Nephron (organoid): ENCODE measurements around the gene VTI1A.
A peak's percentile ranks its signal among the peaks of the same experiment; 100 is the strongest.

Source experiments
- H3K27ac Mint-ChIP-seq, 3 experiments: 2 replicates each; pipeline ENCODE4 v1.8.0; 2020; ENCODE audit warnings: mixed read lengths in 3 of 3, mild to moderate bottlenecking in 2 of 3, moderate library complexity in 1 of 3
- H3K27me3 Mint-ChIP-seq: 2 replicates; pipeline ENCODE4 v1.8.0; 2021; ENCODE audit warnings: low read depth, mild to moderate bottlenecking, moderate library complexity, mixed read lengths
- H3K36me3 Mint-ChIP-seq: 2 replicates; pipeline ENCODE4 v1.8.0; 2020; ENCODE audit warnings: low read depth, mixed read lengths
- H3K4me1 Mint-ChIP-seq: 2 replicates; pipeline ENCODE4 v1.8.0; 2020; ENCODE audit warnings: mixed read lengths
- H3K4me3 Mint-ChIP-seq, 3 experiments: 2 replicates each; pipeline ENCODE4 v1.8.0; 2020; ENCODE audit warnings: mild to moderate bottlenecking in 3 of 3, mixed read lengths in 3 of 3, moderate library complexity in 2 of 3
- H3K9me3 Mint-ChIP-seq: 2 replicates; pipeline ENCODE4 v1.8.0; 2020; ENCODE audit warnings: mixed read lengths
- CTCF ChIP-seq, 3 experiments: fragments of 200-600 bp; sonication (generic); IDR thresholded peaks; one replicate each; pipeline ENCODE4 v1.5.0; 2021; ENCODE audit warnings: antibody characterized with exemption in 3 of 3; ENCODE audit not compliant: unreplicated experiment in 3 of 3

Gene VTI1A

GRCh38 chr10:112789248-112789647, 342.2 kb downstream of the VTI1A start:
- Mint-ChIP-seq H3K27ac (no peak overlapping the region), H3K9me3 (peaks cover 20% of the 10 kb centered on the region), H3K4me3 (no peak overlapping the region), H3K27me3 (no peaks in the 10 kb centered on the region), H3K4me1 (peaks cover 52% of the 10 kb centered on the region), H3K36me3 (peaks cover 14% of the 10 kb centered on the region)
- TF ChIP-seq CTCF (IDR thresholded peaks at IDR 0.05; ENCODE audit: unreplicated experiment in 3 of 3): no peak

GRCh38 chr10:112790030-112790429, 343.0 kb downstream of the VTI1A start:
- no peak for TF ChIP-seq CTCF (IDR thresholded peaks at IDR 0.05; ENCODE audit: unreplicated experiment in 3 of 3)
- Mint-ChIP-seq H3K9me3 (peaks cover 20% of the 10 kb centered on the region), H3K4me3 (no peak overlapping the region), H3K27ac (no peak overlapping the region), H3K4me1 (peaks cover 44% of the 10 kb centered on the region), H3K36me3 (peaks cover 14% of the 10 kb centered on the region), H3K27me3 (no peaks in the 10 kb centered on the region)

GRCh38 chr10:112790921-112791320, 343.9 kb downstream of the VTI1A start:
- H3K36me3 Mint-ChIP-seq: peaks cover 14% of the 10 kb centered on the region
- peaks cover 20% of the 10 kb centered on the region for H3K9me3 Mint-ChIP-seq
- peaks cover 39% of the 10 kb centered on the region for H3K4me1 Mint-ChIP-seq
- TF ChIP-seq CTCF (IDR thresholded peaks at IDR 0.05; ENCODE audit: unreplicated experiment in 3 of 3): no peak
- H3K4me3 Mint-ChIP-seq: no peak overlapping the region
- no peaks in the 10 kb centered on the region for H3K27me3 Mint-ChIP-seq
- H3K27ac Mint-ChIP-seq: peak overlapping the region in 2 of 3 experiments; percentile 75 to 77

GRCh38 chr10:112791447-112791846, 344.4 kb downstream of the VTI1A start:
- TF ChIP-seq CTCF (IDR thresholded peaks at IDR 0.05; ENCODE audit: unreplicated experiment in 3 of 3): no peak
- Mint-ChIP-seq H3K9me3 (peaks cover 20% of the 10 kb centered on the region), H3K27ac (peak overlapping the region; percentile 68 to 77 (median 75)), H3K4me3 (no peak overlapping the region), H3K4me1 (peaks cover 38% of the 10 kb centered on the region), H3K27me3 (no peaks in the 10 kb centered on the region), H3K36me3 (peaks cover 14% of the 10 kb centered on the region)

GRCh38 chr10:112792487-112793201, 345.6 kb downstream of the VTI1A start:
- peak overlapping the region; percentile 45 to 66 (median 45) for H3K27ac Mint-ChIP-seq
- no peaks in the 10 kb centered on the region for H3K27me3 Mint-ChIP-seq
- H3K4me3 Mint-ChIP-seq: peak overlapping the region in 2 of 3 experiments; percentile 1 to 17
- peaks cover 47% of the 10 kb centered on the region for H3K4me1 Mint-ChIP-seq
- peaks cover 17% of the 10 kb centered on the region for H3K9me3 Mint-ChIP-seq
- peaks cover 14% of the 10 kb centered on the region for H3K36me3 Mint-ChIP-seq
- TF ChIP-seq CTCF (IDR thresholded peaks at IDR 0.05; ENCODE audit: unreplicated experiment in 3 of 3): no peak
